NCI-H1417 (cell line): Measurements from ENCODE around the gene FAM13A.
A peak's percentile ranks its signal among the peaks of the same experiment; 100 is the strongest.
"Not testable (repeated sequence)": the region's sequence is repeated elsewhere in the genome, so short reads cannot be mapped to it uniquely, and the experiment has no call there.

Experiments used
- DNase-seq, 3 experiments: peaks; one replicate each; lab custom pipeline; 2025; lab: John Stamatoyannopoulos, UW

The FAM13A gene

GRCh38 chr4:89042055-89042454 lies 14.9 kb downstream of the FAM13A start:
- DNase-seq = no peak

- no peak for DNase-seq
These were observed 17.2 kb downstream of the FAM13A start for GRCh38 chr4:89039730-89040338.

GRCh38 chr4:89036535-89036934 lies 20.4 kb downstream of the FAM13A start:
- DNase-seq = no peak

- no peak for DNase-seq
These were observed 25.7 kb downstream of the FAM13A start for GRCh38 chr4:89031272-89031671.

- DNase-seq = peak in 1 of 3 experiments; percentile 14
These were observed 27.4 kb downstream of the FAM13A start for GRCh38 chr4:89029591-89029990.

- no peak for DNase-seq
These were observed 30.4 kb downstream of the FAM13A start for GRCh38 chr4:89026542-89026941.

GRCh38 chr4:89024051-89024675 lies 32.8 kb downstream of the FAM13A start:
- DNase-seq = peak; percentile 35 to 87 (median 86)

GRCh38 chr4:89023140-89023539 lies 33.8 kb downstream of the FAM13A start:
- DNase-seq = peak in 1 of 3 experiments; percentile 34

GRCh38 chr4:89022426-89023128 lies 34.4 kb downstream of the FAM13A start:
- DNase-seq = no peak

GRCh38 chr4:89021684-89022083 lies 35.3 kb downstream of the FAM13A start:
- peak in 1 of 3 experiments; percentile 4 for DNase-seq

- DNase-seq = no peak
These were observed 35.9 kb downstream of the FAM13A start for GRCh38 chr4:89021062-89021461.

- not testable (repeated sequence) for DNase-seq
These were observed 42.1 kb downstream of the FAM13A start for GRCh38 chr4:89014897-89015296.

- DNase-seq = no peak
These were observed 47.1 kb downstream of the FAM13A start for GRCh38 chr4:89009761-89010369.

GRCh38 chr4:89009115-89009514 lies 47.9 kb downstream of the FAM13A start:
- no peak for DNase-seq

- DNase-seq = no peak
These were observed 48.8 kb downstream of the FAM13A start for GRCh38 chr4:89008166-89008565.

- DNase-seq = no peak
These were observed 49.5 kb downstream of the FAM13A start for GRCh38 chr4:89007338-89007939.

- no peak for DNase-seq
These were observed 50.7 kb downstream of the FAM13A start for GRCh38 chr4:89006307-89006706.

GRCh38 chr4:89005066-89005465 lies 51.9 kb downstream of the FAM13A start:
- DNase-seq = not testable (repeated sequence)

GRCh38 chr4:89001647-89002445 lies 55.1 kb downstream of the FAM13A start:
- peak; percentile 71 to 97 (median 93) for DNase-seq

- peak; percentile 75 to 96 (median 93) for DNase-seq
These were observed 56.1 kb downstream of the FAM13A start for GRCh38 chr4:89000844-89001360.

GRCh38 chr4:89000382-89000781 lies 56.6 kb downstream of the FAM13A start:
- no peak for DNase-seq
